ENCODE measurements around the gene KCNG2. TPM values are rescaled to one million over a fixed set of nuclear protein-coding genes. Genes with fewer than 3 reads are reported as not detected.

KCNG2 gene
- total and polyA plus RNA-seq, 12 donors: 0.16 to 0.79 (median 0.24) TPM; not detected in 7

DNA sequence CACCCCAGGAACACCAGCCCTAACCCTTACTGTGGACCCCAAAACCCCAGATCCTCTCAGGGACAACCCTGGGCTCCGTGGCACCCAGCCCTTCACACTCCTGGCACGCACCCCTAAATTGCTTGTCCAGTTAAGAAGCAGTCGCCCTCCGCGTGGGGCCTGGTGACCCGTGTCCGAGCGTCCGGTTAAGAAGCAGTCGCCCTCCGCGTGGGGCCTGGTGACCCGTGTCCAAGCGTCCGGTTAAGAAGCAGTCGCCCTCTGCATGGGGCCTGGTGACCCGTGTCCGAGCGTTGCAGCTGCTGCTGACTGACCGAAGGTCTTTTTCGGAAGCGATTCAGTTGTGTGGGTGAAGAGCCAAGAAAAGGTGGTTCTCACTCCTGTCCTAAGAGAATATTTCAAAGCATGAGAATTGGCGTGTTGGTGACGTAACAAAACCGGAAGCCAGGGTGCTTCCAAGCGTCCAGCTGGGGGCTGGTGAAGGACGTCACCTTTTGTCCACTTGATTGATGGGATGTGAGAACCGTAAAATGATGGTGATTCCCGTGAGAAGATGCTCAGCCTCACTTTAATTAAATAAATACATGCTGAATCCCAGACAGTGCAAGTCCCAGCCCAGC lies 70.5 kb downstream of the KCNG2 start:
- ATAC-seq: no peak
- DNase-seq: no peak
- Histone ChIP-seq H3K4me3 (no peak overlapping the region), H3K27ac (no peak overlapping the region), H3K36me3 (no peaks in the 10 kb centered on the region), H3K27me3 (peaks cover 0 to 30% (median 18%) of the 10 kb centered on the region in 7 donors), H3K9me3 (peaks cover 0 to 4% (median 0%) of the 10 kb centered on the region in 11 donors), H3K4me1 (no peaks in the 10 kb centered on the region)
- intact Hi-C loops (cut with DNase I): no loop called here
- 91 to 92% methylated on average over 29 of the region's 29 CpGs for WGBS, 2 donors
- TF ChIP-seq, protein P1, sequence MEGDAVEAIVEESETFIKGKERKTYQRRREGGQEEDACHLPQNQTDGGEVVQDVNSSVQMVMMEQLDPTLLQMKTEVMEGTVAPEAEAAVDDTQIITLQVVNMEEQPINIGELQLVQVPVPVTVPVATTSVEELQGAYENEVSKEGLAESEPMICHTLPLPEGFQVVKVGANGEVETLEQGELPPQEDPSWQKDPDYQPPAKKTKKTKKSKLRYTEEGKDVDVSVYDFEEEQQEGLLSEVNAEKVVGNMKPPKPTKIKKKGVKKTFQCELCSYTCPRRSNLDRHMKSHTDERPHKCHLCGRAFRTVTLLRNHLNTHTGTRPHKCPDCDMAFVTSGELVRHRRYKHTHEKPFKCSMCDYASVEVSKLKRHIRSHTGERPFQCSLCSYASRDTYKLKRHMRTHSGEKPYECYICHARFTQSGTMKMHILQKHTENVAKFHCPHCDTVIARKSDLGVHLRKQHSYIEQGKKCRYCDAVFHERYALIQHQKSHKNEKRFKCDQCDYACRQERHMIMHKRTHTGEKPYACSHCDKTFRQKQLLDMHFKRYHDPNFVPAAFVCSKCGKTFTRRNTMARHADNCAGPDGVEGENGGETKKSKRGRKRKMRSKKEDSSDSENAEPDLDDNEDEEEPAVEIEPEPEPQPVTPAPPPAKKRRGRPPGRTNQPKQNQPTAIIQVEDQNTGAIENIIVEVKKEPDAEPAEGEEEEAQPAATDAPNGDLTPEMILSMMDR (IDR thresholded peaks at IDR 0.05): no peak

- Histone ChIP-seq H3K27ac (no peak overlapping the region), H3K9me3 (peaks cover 0 to 4% (median 0%) of the 10 kb centered on the region in 11 donors), H3K4me1 (no peaks in the 10 kb centered on the region), H3K36me3 (no peaks in the 10 kb centered on the region), H3K4me3 (no peak overlapping the region), H3K27me3 (peaks cover 0 to 35% (median 20%) of the 10 kb centered on the region in 7 donors)
- ATAC-seq (no peak), DNase-seq (no peak)
- TF ChIP-seq, protein P1 (IDR thresholded peaks at IDR 0.05): no peak
- WGBS, 2 donors: 87 to 89% methylated on average over 32 of the region's 32 CpGs
- intact Hi-C loops (cut with DNase I): no loop called here
Measured at GRCh38 chr18:79868811-79869541, 71.2 kb downstream of the KCNG2 start.

- Histone ChIP-seq H3K36me3 (no peaks in the 10 kb centered on the region), H3K27ac (no peak overlapping the region), H3K9me3 (peaks cover 0 to 4% (median 0%) of the 10 kb centered on the region in 11 donors), H3K4me1 (no peaks in the 10 kb centered on the region), H3K4me3 (no peak overlapping the region), H3K27me3 (peaks cover 0 to 36% (median 28%) of the 10 kb centered on the region in 7 donors)
- TF ChIP-seq, protein P1 (IDR thresholded peaks at IDR 0.05): no peak
- ATAC-seq: no peak
- no peak for DNase-seq
- intact Hi-C loops (cut with DNase I): no loop called here
- WGBS, 2 donors: 90 to 91% methylated on average over 32 of the region's 32 CpGs
Measured at GRCh38 chr18:79869591-79870300, 72.0 kb downstream of the KCNG2 start.

- Histone ChIP-seq H3K4me1 (no peaks in the 10 kb centered on the region), H3K9me3 (peaks cover 0 to 4% (median 0%) of the 10 kb centered on the region in 11 donors), H3K36me3 (no peaks in the 10 kb centered on the region), H3K27ac (no peak overlapping the region), H3K4me3 (no peak overlapping the region), H3K27me3 (peaks cover 0 to 43% (median 35%) of the 10 kb centered on the region in 7 donors)
- intact Hi-C loops (cut with DNase I): no loop called here
- TF ChIP-seq, protein P1 (IDR thresholded peaks at IDR 0.05): no peak
- DNase-seq (no peak), ATAC-seq (no peak)
- WGBS, 2 donors: 78 to 79% methylated on average over 19 of the region's 19 CpGs
Measured at GRCh38 chr18:79870301-79871025, 72.7 kb downstream of the KCNG2 start.
